OCI-LY1 (cell line): ENCODE results near the gene MAGI1.

Experiments used
- EZH2 ChIP-seq: fragments of 200-600 bp; sonication (generic), shearing (Covaris generic); IDR thresholded peaks from 2 replicates; pipeline ENCODE4 v1.8.0; 2017; ENCODE audit warnings: borderline replicate concordance, mixed run types, mild to moderate bottlenecking, antibody characterized with exemption, low read length, moderate library complexity, mixed read lengths
- TF ChIP-seq, protein P1 (sequence below): fragments of 200-600 bp; sonication (generic), shearing (Covaris generic); IDR thresholded peaks from 2 replicates; pipeline ENCODE4 v1.5.1; 2017; ENCODE audit warnings: mild to moderate bottlenecking, antibody characterized with exemption, low read length, moderate library complexity, mixed read lengths

GRCh38 chr3:65438096-65438495 is 600.6 kb downstream of the MAGI1 start:
- TF ChIP-seq, protein P1, sequence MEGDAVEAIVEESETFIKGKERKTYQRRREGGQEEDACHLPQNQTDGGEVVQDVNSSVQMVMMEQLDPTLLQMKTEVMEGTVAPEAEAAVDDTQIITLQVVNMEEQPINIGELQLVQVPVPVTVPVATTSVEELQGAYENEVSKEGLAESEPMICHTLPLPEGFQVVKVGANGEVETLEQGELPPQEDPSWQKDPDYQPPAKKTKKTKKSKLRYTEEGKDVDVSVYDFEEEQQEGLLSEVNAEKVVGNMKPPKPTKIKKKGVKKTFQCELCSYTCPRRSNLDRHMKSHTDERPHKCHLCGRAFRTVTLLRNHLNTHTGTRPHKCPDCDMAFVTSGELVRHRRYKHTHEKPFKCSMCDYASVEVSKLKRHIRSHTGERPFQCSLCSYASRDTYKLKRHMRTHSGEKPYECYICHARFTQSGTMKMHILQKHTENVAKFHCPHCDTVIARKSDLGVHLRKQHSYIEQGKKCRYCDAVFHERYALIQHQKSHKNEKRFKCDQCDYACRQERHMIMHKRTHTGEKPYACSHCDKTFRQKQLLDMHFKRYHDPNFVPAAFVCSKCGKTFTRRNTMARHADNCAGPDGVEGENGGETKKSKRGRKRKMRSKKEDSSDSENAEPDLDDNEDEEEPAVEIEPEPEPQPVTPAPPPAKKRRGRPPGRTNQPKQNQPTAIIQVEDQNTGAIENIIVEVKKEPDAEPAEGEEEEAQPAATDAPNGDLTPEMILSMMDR: no peak
- no peak for TF ChIP-seq EZH2
